ENCODE data around the gene PTPRM.

DNA sequence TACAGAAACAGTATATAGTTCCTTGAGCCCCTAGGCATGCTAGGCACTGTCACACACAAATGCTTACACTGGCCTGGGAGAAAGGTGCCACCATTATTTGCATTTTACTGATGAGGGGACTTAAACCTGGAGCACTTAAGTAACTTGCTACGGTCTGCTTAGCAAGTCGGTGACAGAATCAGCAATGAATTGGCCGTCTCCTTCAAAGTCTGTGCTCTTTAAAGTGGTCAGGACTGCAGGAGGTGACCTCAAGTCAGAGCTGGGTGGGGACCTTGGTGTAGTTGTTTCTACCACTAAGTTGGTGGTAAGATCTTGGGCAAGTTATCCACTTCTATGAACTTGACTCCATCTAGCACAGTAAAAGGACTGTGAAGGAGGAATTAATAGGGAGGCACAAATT lies 34.8 kb downstream of the PTPRM start:
- TF ChIP-seq POLR2A (IDR thresholded peaks at IDR 0.05; ENCODE audit: low read depth, low read length) (no peak), POLR2AphosphoS5 (IDR thresholded peaks at IDR 0.05; ENCODE audit: low read depth, low read length) (no peak)

Measured in GM12892 (cell line).